Adrenal gland (tissue), 5 donors: Measurements from ENCODE around the gene FBLN2.

Source experiments
- CTCF ChIP-seq, 6 experiments: fragments of 450-650 bp in 4 of 6; fragments of 200-600 bp in 2 of 6; sonication (generic) in 1 of 6; IDR thresholded peaks; 1 replicate in 5 of 6; 2 replicates in 1 of 6; pipeline versions ENCODE4 v1.5.1 to v1.8.0; 2016 to 2021; ENCODE audit warnings: antibody characterized with exemption in 6 of 6, mild to moderate bottlenecking in 2 of 6, moderate library complexity in 1 of 6
- POLR2A ChIP-seq, 2 donors: fragments of 450-650 bp; IDR thresholded peaks; one replicate each; pipeline ENCODE4 v1.6.1; 2017; ENCODE audit warnings: antibody characterized with exemption in 2 of 2, mild to moderate bottlenecking in 2 of 2, moderate library complexity in 1 of 2
- donor health status: DM: no; HTN: no; CAD: no.

GRCh38 chr3:13615019-13615528 is 66.1 kb downstream of the FBLN2 start:
- TF ChIP-seq CTCF (IDR thresholded peaks at IDR 0.05) (no peak), POLR2A (IDR thresholded peaks at IDR 0.05) (no peak)
